GM23248 (cell line): ENCODE measurements around the gene SUZ12. TPM values are rescaled to one million over a fixed set of nuclear protein-coding genes. Genes with fewer than 3 reads are reported as not detected.
A peak's percentile ranks its signal among the peaks of the same experiment; 100 is the strongest.

Experiments used
- DNase-seq: peaks from one replicate; pipeline ENCODE4 v3.0.0-alpha.2; 2015
- H2AFZ ChIP-seq: fragments of 200-600 bp; sonication (generic); 2 replicates; pipeline ENCODE4 v1.6.1; 2016; ENCODE audit warnings: antibody characterized with exemption
- H3F3A ChIP-seq: fragments of 200-600 bp; sonication (generic); 2 replicates; pipeline ENCODE4 v1.6.1; 2016; ENCODE audit warnings: mild to moderate bottlenecking, antibody characterized with exemption, mixed run types; ENCODE audit not compliant: insufficient read depth
- H3K27ac ChIP-seq: fragments of 200-600 bp; sonication (generic); 2 replicates; pipeline ENCODE4 v1.5.1; 2016; ENCODE audit warnings: mild to moderate bottlenecking
- H3K27me3 ChIP-seq: fragments of 200-600 bp; sonication (generic); replicated peaks from 2 replicates; pipeline ENCODE4 v1.6.1; 2016; ENCODE audit warnings: mild to moderate bottlenecking; ENCODE audit not compliant: insufficient read depth
- H3K36me3 ChIP-seq: fragments of 200-600 bp; sonication (generic); 2 replicates; pipeline ENCODE4 v1.6.1; 2016; ENCODE audit warnings: low read depth, mild to moderate bottlenecking
- H3K4me1 ChIP-seq: fragments of 200-600 bp; sonication (generic); 2 replicates; pipeline ENCODE4 v1.6.1; 2016; ENCODE audit warnings: mild to moderate bottlenecking; ENCODE audit not compliant: insufficient read depth
- H3K4me2 ChIP-seq: fragments of 200-600 bp; sonication (generic); one replicate; pipeline ENCODE4 v1.6.1; 2016; ENCODE audit warnings: mild to moderate bottlenecking; ENCODE audit not compliant: unreplicated experiment
- H3K4me3 ChIP-seq: fragments of 200-600 bp; sonication (generic); 2 replicates; pipeline ENCODE4 v1.5.1; 2016; ENCODE audit warnings: mild to moderate bottlenecking
- H3K79me2 ChIP-seq: fragments of 200-600 bp; sonication (generic); 2 replicates; pipeline ENCODE4 v1.6.1; 2016; ENCODE audit warnings: mild to moderate bottlenecking; ENCODE audit not compliant: insufficient read depth
- H3K9ac ChIP-seq: fragments of 200-600 bp; sonication (generic); 2 replicates; pipeline ENCODE4 v1.6.1; 2016; ENCODE audit warnings: mild to moderate bottlenecking
- H3K9me2 ChIP-seq: fragments of 200-600 bp; sonication (generic); 2 replicates; pipeline ENCODE4 v1.6.1; 2016; ENCODE audit warnings: mixed run types, mild to moderate bottlenecking, moderate library complexity; ENCODE audit not compliant: insufficient read depth
- H3K9me3 ChIP-seq: fragments of 200-600 bp; sonication (generic); one replicate; pipeline ENCODE4 v1.6.1; 2017; ENCODE audit warnings: low read depth
- H4K20me1 ChIP-seq: fragments of 200-600 bp; sonication (generic); 2 replicates; pipeline ENCODE4 v1.6.0; 2016; ENCODE audit not compliant: insufficient read depth
- EZH2 ChIP-seq: fragments of 200-600 bp; sonication (generic); IDR thresholded peaks from 2 replicates; pipeline ENCODE4 v1.6.1; 2018; ENCODE audit warnings: antibody characterized with exemption, mild to moderate bottlenecking; ENCODE audit not compliant: insufficient read depth, poor library complexity, severe bottlenecking
- EZH2phosphoT487 ChIP-seq: fragments of 200-600 bp; sonication (generic); IDR thresholded peaks from 2 replicates; pipeline ENCODE4 v1.6.1; 2018; ENCODE audit warnings: antibody characterized with exemption, moderate library complexity, mild to moderate bottlenecking, low read depth; ENCODE audit not compliant: insufficient read depth
- WGBS, 2 experiments: methylation state at CpG; one replicate each; pipeline ENCODE4 v1.1.6; 2015 to 2017; ENCODE audit warnings: low lambda C conversion rate in 2 of 2, low coverage in 1 of 2; ENCODE audit errors: missing lambda C conversion rate in 2 of 2; 5-methylcytosine and 5-hydroxymethylcytosine counted together
- in situ Hi-C: fragments of 300-500 bp; cut with MboI; formaldehyde crosslinking; loops from 2 replicates; pipeline ENCODE4 v1.15.0; 2020
- polyA plus RNA-seq: library from polyadenylated mRNA; unstranded; fragments of >200 nt; fragmentation: Nextera tagmentation; extraction: Ambion mirVana; gene quantifications from 2 replicates; pipeline ENCODE4 v1.2.1, GENCODE V29; 2016
- total RNA-seq: library from RNA; depleted of rRNA; stranded (reverse); fragments of >200 nt; shearing (Covaris generic); gene quantifications from 2 replicates; pipeline ENCODE4 v1.2.3, GENCODE V29; 2014

The SUZ12 gene
- total and polyA plus RNA-seq, 2 experiments from 2014 or later = 6.8 to 12.9 TPM

DNA sequence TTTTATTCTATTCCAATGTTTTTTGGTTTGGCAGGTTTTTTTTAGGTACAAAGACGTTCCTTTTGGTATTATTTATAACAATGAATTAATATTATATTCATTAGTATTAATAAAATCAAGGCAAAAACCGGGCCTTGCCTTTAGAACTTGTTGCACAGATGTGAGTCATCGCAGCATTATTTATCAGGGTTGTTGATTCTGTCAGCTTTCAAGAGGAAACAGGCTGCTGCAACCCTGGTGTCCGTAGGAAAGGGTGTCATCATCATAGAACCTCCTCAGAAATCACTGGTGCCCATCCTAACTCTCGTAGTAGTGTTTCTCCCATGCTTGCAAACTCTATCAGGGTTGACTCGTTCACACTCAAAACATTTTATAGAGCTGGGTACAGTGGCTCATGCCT lies 60.2 kb downstream of the SUZ12 start:
- no peak for DNase-seq
- H3K27me3 ChIP-seq = no peaks in the 10 kb centered on the region
- H3K9me3 ChIP-seq = no peaks in the 10 kb centered on the region
- no peaks in the 10 kb centered on the region for H3K79me2 ChIP-seq
- H4K20me1 ChIP-seq = no peaks in the 10 kb centered on the region
- no peak overlapping the region for H3K27ac ChIP-seq
- no peaks in the 10 kb centered on the region for H3K4me1 ChIP-seq
- peaks cover 8% of the 10 kb centered on the region for H3F3A ChIP-seq
- no peak overlapping the region for H3K4me3 ChIP-seq
- H3K9ac ChIP-seq = no peak overlapping the region
- TF ChIP-seq EZH2phosphoT487 (no peak), EZH2 (no peak)
- in situ Hi-C loops = no loop called here
- 89 to 92% methylated on average over 6 of the region's 6 CpGs for WGBS, 2 experiments
- H3K36me3 ChIP-seq = peaks cover 65% of the 10 kb centered on the region
- no peaks in the 10 kb centered on the region for H3K9me2 ChIP-seq
- no peak overlapping the region for H3K4me2 ChIP-seq
- H2AFZ ChIP-seq = no peak overlapping the region

GRCh38 chr17:32006957-32007462 lies 70.2 kb downstream of the SUZ12 start, which contains the start of gene LRRC37B:
TSS of gene LRRC37B (plus strand) at chr17:32007383. CDS start at chr17:32021393, 14,010 bp downstream.
- H3K9me2 ChIP-seq = no peaks in the 10 kb centered on the region
- TF ChIP-seq EZH2phosphoT487 (no peak), EZH2 (no peak)
- WGBS, 2 experiments = 1% methylated on average over 23 to 50 of the region's 51 CpGs

DNA sequence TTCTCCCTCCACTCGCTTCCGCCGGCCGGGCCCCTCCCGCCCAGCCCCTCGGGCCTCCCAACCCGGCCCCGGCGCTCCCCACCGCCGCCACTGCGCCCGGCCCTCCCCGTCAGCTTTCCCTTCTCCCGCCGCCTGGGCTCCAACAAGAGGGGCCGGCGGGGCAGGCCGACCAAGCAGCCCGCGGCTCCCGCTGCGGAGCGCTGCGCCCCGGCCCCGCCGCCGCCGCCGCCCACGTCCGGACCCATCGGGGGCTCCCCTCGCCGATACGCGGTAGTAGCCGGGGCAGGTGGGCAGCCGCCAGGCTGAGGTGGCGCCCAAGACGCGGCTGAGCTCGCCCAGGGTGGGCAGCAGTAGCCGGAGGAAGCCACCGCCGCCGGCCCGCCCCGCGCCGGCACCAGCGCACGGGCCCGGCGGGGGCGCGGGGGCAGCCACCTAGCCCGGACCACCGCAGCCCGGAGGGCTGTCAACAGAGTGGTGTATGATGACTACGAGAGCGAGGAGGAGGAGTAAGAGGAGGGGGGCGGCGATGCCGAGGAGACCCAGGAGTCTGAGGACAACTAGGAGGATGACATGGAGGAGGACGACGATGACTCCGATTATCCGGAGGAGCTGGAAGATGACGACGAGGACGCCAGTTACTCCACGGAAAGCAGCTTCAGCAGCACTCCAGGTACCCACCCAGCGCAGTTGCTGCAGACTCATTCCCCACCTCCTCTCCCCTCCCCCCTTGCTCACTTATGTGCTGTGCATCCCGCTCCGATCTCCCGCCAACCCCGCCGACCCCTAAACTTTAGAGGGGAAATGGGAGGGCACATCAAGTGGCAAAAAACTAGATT lies 70.9 kb downstream of the SUZ12 start:
- Histone ChIP-seq H3K27me3 (no peaks in the 10 kb centered on the region), H3K4me3 (peak overlapping the region; percentile 82), H3K9me3 (no peaks in the 10 kb centered on the region), H3F3A (peaks cover 25% of the 10 kb centered on the region), H3K9ac (peak overlapping the region; percentile 85), H2AFZ (peak overlapping the region; percentile 99), H3K4me2 (peak overlapping the region; percentile 93), H3K4me1 (no peaks in the 10 kb centered on the region; the same call in 1 of the 2 replicates), H3K27ac (peak overlapping the region; percentile 29; the same call in 1 of the 2 replicates), H3K36me3 (no peaks in the 10 kb centered on the region), H4K20me1 (no peaks in the 10 kb centered on the region), H3K79me2 (peaks cover 50% of the 10 kb centered on the region), H3K9me2 (no peaks in the 10 kb centered on the region)
- in situ Hi-C loops = no loop called here
- TF ChIP-seq EZH2phosphoT487 = no peak
- no peak for TF ChIP-seq EZH2
- 0 to 1% methylated on average over 46 to 80 of the region's 80 CpGs for WGBS, 2 experiments
- DNase-seq = peak; percentile 61

More at GRCh38 chr17:32006957-32007462, 70.2 kb downstream of the SUZ12 start, which contains the start of gene LRRC37B:
- Histone ChIP-seq H3F3A (peaks cover 25% of the 10 kb centered on the region), H4K20me1 (no peaks in the 10 kb centered on the region), H3K4me1 (no peaks in the 10 kb centered on the region; the same call in 1 of the 2 replicates), H3K9me3 (no peaks in the 10 kb centered on the region), H2AFZ (peak within 1 kb of the TSS; percentile 99), H3K4me2 (peak within 1 kb of the TSS; percentile 93), H3K79me2 (peaks cover 43% of the 10 kb centered on the region), H3K4me3 (peak within 1 kb of the TSS; percentile 82), H3K27ac (peak within 1 kb of the TSS; percentile 29; the same call in 1 of the 2 replicates), H3K36me3 (no peaks in the 10 kb centered on the region), H3K27me3 (no peaks in the 10 kb centered on the region), H3K9ac (peak within 1 kb of the TSS; percentile 85)
- in situ Hi-C loops = no loop called here
- peak; percentile 88 for DNase-seq

DNA sequence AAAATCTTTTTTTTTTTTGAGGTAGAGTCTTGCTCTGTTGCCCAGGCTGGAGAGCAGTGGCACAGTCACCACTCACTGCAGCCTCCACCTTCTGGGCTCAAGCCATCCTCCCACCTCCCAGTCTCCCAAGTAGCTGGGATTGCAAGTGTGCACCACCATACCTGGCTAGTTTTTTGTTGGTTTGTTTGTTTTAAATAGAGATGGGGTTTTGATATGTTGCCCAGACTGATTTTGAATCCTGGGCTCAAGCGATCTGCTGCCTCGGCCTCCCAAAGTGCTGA lies 72.4 kb downstream of the SUZ12 start:
- Histone ChIP-seq H2AFZ (no peak overlapping the region), H3F3A (peaks cover 19% of the 10 kb centered on the region; the same call in 1 of the 2 replicates), H4K20me1 (no peaks in the 10 kb centered on the region), H3K9me2 (no peaks in the 10 kb centered on the region), H3K79me2 (peaks cover 63% of the 10 kb centered on the region), H3K36me3 (no peaks in the 10 kb centered on the region), H3K27me3 (no peaks in the 10 kb centered on the region), H3K9me3 (no peaks in the 10 kb centered on the region), H3K4me2 (peak overlapping the region; percentile 93), H3K27ac (no peak overlapping the region), H3K4me1 (no peaks in the 10 kb centered on the region; the same call in 1 of the 2 replicates), H3K4me3 (peak overlapping the region; percentile 82; the same call in 1 of the 2 replicates), H3K9ac (no peak overlapping the region)
- in situ Hi-C loops = no loop called here
- DNase-seq = no peak
- WGBS, 2 experiments = 93 to 100% methylated on average over 2 of the region's 2 CpGs
- TF ChIP-seq EZH2phosphoT487 = no peak
- TF ChIP-seq EZH2 = no peak
